ENCODE results near the gene ADISSP. TPM values are rescaled to one million over a fixed set of nuclear protein-coding genes. Genes with fewer than 3 reads are reported as not detected.

Gene ADISSP
- total RNA-seq, 1 donor from 2014 or later: 62.0 TPM

DNA sequence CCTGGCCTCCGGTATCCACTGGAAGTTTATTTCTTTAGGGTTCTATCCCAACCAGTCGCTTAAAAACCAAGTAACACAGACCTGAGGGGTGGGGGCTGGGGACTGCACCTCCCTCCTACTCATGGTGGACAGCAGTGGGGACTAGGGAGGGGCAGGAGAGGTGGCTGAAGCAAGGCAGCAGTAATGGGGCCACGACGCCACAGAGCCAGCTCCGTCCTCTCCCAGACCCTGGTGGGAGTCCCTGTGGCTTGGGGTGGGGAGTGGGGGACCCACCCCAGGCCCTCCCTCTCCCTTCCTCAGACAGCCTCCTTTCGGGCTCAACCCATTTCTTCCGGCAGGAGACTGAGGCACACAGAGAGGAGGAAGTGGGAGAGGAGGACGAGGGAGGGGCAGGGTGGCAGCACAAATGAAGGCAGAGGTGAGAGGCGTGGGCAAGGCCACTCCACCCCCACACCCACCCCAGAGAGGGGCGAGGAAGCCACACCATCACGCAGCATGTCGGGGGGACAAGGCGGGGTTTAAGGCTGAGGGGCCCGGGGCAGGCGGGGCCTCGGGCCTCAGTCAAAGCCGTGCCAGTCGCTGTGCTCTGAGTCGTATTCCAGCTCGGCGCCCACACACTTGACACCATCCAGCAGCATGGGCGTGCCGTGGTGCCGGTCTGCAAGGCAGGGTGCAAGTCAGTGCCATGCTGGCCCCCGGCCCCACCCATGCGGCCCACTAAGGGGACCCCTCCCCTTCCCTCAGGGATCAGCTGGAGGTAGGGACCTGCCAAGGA, 13.9 kb downstream of the ADISSP start:
- no peak overlapping the region for H3K4me3 ChIP-seq (ENCODE audit: low read depth, low read length)
- TF ChIP-seq, protein P1, sequence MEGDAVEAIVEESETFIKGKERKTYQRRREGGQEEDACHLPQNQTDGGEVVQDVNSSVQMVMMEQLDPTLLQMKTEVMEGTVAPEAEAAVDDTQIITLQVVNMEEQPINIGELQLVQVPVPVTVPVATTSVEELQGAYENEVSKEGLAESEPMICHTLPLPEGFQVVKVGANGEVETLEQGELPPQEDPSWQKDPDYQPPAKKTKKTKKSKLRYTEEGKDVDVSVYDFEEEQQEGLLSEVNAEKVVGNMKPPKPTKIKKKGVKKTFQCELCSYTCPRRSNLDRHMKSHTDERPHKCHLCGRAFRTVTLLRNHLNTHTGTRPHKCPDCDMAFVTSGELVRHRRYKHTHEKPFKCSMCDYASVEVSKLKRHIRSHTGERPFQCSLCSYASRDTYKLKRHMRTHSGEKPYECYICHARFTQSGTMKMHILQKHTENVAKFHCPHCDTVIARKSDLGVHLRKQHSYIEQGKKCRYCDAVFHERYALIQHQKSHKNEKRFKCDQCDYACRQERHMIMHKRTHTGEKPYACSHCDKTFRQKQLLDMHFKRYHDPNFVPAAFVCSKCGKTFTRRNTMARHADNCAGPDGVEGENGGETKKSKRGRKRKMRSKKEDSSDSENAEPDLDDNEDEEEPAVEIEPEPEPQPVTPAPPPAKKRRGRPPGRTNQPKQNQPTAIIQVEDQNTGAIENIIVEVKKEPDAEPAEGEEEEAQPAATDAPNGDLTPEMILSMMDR (conservative IDR thresholded peaks at IDR 0.05; ENCODE audit: low read depth, low read length): no peak
- DNase-seq (ENCODE audit: low read depth): no peak

DNA sequence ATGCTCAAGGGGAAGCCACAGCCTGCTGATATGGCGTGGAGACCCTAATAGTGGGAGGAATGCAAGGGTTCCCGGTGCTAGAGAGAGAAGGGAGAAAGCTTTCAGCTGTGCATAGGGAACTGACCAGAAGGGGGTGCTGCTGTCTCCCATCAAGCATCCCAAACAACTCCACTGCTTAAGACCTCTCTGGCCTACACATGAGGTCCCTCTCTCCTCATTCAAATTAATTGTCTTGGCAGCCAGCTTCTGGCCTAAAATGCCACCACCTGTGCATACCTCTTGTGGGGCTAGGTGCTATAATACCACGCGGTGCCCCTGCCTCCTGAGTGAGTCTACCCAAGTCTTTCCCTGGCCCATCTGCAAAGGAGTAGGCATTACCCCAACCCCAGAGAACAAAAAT, 14.5 kb downstream of the ADISSP start:
- H3K4me3 ChIP-seq (ENCODE audit: low read depth, low read length): no peak overlapping the region
- DNase-seq (ENCODE audit: low read depth): no peak
- TF ChIP-seq, protein P1 (conservative IDR thresholded peaks at IDR 0.05; ENCODE audit: low read depth, low read length): peak; percentile 87

DNA sequence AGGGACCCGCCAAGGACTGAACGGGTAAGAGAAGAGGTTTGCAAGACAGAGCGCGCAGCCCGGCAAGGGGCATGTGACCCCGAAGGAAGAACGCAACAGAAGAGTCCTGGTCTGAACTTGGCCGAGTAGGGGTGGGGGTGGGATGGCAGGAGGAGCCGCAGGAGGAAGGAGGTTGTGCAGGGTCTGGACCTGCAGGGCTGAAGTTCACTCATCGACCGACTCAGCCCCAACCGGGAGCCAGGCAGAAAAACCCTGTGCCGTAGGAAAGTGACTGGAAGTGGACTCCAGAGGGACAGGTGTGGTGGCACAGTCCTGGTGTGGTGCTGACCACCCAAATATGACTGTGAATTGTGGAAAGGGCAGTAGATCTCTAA, 15.2 kb downstream of the ADISSP start:
- peak overlapping the region; percentile 43 for H3K4me3 ChIP-seq (ENCODE audit: low read depth, low read length)
- DNase-seq (ENCODE audit: low read depth): no peak
- TF ChIP-seq, protein P1 (conservative IDR thresholded peaks at IDR 0.05; ENCODE audit: low read depth, low read length): no peak

DNA sequence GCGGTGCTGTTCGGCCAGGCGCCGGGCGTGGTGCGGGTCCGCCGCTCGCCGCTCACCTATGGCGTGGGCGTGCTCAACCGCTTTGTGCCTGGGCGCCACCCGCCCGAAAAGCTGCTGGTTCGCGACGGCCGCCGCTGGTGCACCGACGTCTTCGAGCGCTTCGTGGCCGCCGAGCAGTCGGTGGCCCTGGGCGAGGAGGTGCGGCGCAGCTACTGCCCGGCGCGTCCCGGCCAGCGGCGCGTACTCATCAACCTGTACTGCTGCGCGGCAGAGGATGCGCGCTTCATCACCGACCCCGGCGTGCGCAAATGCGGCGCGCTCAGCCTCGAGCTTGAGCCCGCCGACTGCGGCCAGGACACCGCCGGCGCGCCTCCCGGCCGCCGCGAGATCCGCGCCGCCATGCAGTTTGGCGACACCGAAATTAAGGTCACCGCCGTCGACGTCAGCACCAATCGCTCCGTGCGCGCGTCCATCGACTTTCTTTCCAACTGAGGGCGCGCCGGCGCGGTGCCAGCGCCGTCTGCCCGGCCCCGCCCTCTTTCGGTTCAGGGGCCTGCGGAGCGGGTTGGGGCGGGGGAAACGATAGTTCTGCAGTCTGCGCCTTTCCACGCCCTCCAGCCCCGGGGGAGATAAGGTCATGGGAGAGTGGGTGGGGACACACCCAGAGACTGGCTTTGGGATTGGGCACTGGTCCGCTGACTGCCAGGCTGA, 15.7 kb downstream of the ADISSP start:
- TF ChIP-seq, protein P1 (conservative IDR thresholded peaks at IDR 0.05; ENCODE audit: low read depth, low read length): no peak
- DNase-seq (ENCODE audit: low read depth): no peak
- peak overlapping the region; percentile 43 for H3K4me3 ChIP-seq (ENCODE audit: low read depth, low read length)

DNA sequence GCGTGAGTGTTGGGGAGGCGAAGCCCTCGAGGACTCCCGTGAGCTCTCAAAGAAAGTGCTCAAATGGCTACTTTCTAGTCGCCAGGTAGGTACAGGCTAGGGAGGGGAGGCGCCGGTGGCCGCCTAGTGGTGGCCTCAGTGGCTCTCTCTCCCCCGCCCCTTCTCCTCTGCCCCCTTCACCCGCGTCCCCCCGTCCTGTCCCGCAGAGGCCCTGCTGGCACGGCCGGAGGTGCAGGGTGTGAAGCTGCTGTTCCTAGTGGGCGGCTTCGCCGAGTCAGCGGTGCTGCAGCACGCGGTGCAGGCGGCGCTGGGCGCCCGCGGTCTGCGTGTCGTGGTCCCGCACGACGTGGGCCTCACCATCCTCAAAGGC, 16.3 kb downstream of the ADISSP start:
- no peak overlapping the region for H3K4me3 ChIP-seq (ENCODE audit: low read depth, low read length)
- no peak for DNase-seq (ENCODE audit: low read depth)
- TF ChIP-seq, protein P1 (conservative IDR thresholded peaks at IDR 0.05; ENCODE audit: low read depth, low read length): no peak

DNA sequence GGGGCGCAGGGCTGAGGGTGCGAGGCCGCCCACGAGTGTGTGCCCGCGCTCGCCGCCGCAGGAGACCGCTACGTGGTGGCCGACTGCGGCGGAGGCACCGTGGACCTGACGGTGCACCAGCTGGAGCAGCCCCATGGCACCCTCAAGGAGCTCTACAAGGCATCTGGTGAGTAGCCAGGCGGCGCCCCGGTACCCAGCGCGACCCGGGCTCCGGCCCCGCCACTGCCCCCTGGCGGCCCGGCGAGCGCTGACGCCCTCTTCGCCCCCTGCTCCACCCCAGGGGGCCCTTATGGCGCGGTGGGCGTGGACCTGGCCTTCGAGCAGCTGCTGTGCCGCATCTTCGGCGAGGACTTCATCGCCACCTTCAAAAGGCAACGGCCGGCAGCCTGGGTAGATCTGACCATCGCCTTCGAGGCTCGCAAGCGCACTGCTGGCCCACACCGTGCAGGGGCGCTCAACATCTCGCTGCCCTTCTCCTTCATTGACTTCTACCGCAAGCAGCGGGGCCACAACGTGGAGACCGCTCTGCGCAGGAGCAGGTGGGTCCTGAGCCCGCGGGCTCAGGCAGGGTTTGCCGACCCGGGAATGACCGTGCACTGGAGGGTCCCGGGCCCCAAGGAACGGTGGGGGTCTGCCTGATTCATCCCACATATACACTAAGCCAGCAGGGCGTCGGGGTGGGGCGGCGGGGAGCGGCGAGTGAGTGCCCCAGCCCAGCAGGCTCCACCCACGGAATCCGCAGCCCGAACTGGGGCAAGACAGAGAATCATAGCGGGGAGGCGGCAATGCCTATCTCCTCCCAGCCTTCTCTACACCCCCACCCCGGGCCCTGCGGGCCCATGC, 17.6 kb downstream of the ADISSP start:
- H3K4me3 ChIP-seq (ENCODE audit: low read depth, low read length): no peak overlapping the region
- TF ChIP-seq, protein P1 (conservative IDR thresholded peaks at IDR 0.05; ENCODE audit: low read depth, low read length): peak; percentile 76
- no peak for DNase-seq (ENCODE audit: low read depth)

Data from epithelial cell of proximal tubule (primary cell).